H9 (cell line): ENCODE measurements around the gene COQ4. TPM values are rescaled to one million over a fixed set of nuclear protein-coding genes. Genes with fewer than 3 reads are reported as not detected.

ENCODE experiments used
- DNase-seq: peaks from one replicate; pipeline ENCODE4 v3.0.0-alpha.2; 2017
- H2AFZ ChIP-seq: one replicate; pipeline ENCODE4 v1.6.1; 2013; ENCODE audit warnings: mild to moderate bottlenecking, low read length, control low read depth, moderate library complexity
- H2AK5ac ChIP-seq: 2 replicates; pipeline ENCODE4 v1.6.1; 2013; ENCODE audit warnings: low read length, control low read depth, mixed read lengths; ENCODE audit not compliant: insufficient read length
- H2BK120ac ChIP-seq: one replicate; pipeline ENCODE4 v1.6.1; 2013; ENCODE audit warnings: low read depth, mild to moderate bottlenecking, low read length, control low read depth, inconsistent platforms; ENCODE audit not compliant: poor library complexity, severe bottlenecking
- H2BK12ac ChIP-seq: 2 replicates; pipeline ENCODE4 v1.6.1; 2013; ENCODE audit warnings: low read length, control low read depth, mixed read lengths, low read depth; ENCODE audit not compliant: insufficient read length
- H2BK15ac ChIP-seq: 2 replicates; pipeline ENCODE4 v1.6.1; 2013; ENCODE audit warnings: low read depth, low read length, control low read depth
- H2BK20ac ChIP-seq: one replicate; pipeline ENCODE4 v1.6.1; 2013; ENCODE audit warnings: low read depth, mild to moderate bottlenecking, low read length, control low read depth, inconsistent platforms; ENCODE audit not compliant: poor library complexity, severe bottlenecking
- H2BK5ac ChIP-seq: 2 replicates; pipeline ENCODE4 v1.6.1; 2013; ENCODE audit warnings: low read length, control low read depth, mixed read lengths; ENCODE audit not compliant: insufficient read length
- H3K14ac ChIP-seq: 2 replicates; pipeline ENCODE4 v1.6.1; 2013; ENCODE audit warnings: low read length, control low read depth; ENCODE audit not compliant: insufficient read depth
- H3K18ac ChIP-seq: 2 replicates; pipeline ENCODE4 v1.6.1; 2013; ENCODE audit warnings: low read depth, mild to moderate bottlenecking, mixed read lengths, low read length, control low read depth; ENCODE audit not compliant: insufficient read length
- H3K23ac ChIP-seq: 2 replicates; pipeline ENCODE4 v1.6.1; 2013; ENCODE audit warnings: low read length, control low read depth, mixed read lengths, low read depth; ENCODE audit not compliant: insufficient read length
- H3K23me2 ChIP-seq: 2 replicates; pipeline ENCODE4 v1.6.1; 2013; ENCODE audit warnings: low read depth, mild to moderate bottlenecking, mixed read lengths, low read length, control low read depth; ENCODE audit not compliant: insufficient read length, poor library complexity, severe bottlenecking
- H3K27ac ChIP-seq: 2 replicates; pipeline ENCODE4 v1.5.1; 2013; ENCODE audit warnings: low read length, control low read depth, mixed read lengths, low read depth; ENCODE audit not compliant: insufficient read length
- H3K27me3 ChIP-seq: 2 replicates; pipeline ENCODE4 v1.6.1; 2013; ENCODE audit warnings: low read length, control low read depth, inconsistent platforms; ENCODE audit not compliant: insufficient read depth
- H3K4ac ChIP-seq: 2 replicates; pipeline ENCODE4 v1.6.1; 2013; ENCODE audit warnings: low read depth, mild to moderate bottlenecking, control low read depth, inconsistent platforms, low read length, moderate library complexity
- H3K4me1 ChIP-seq: 2 replicates; pipeline ENCODE4 v1.6.1; 2013; ENCODE audit warnings: low read length, control low read depth, inconsistent platforms; ENCODE audit not compliant: insufficient read depth
- H3K4me2 ChIP-seq: 2 replicates; pipeline ENCODE4 v1.6.1; 2013; ENCODE audit warnings: low read length, control low read depth, mixed read lengths; ENCODE audit not compliant: insufficient read length, insufficient read depth
- H3K56ac ChIP-seq: 2 replicates; pipeline ENCODE4 v1.6.1; 2013; ENCODE audit warnings: low read depth, mild to moderate bottlenecking, mixed read lengths, low read length, control low read depth; ENCODE audit not compliant: insufficient read length
- H3K79me1 ChIP-seq: 2 replicates; pipeline ENCODE4 v1.6.1; 2013; ENCODE audit warnings: low read depth, mild to moderate bottlenecking, moderate library complexity, low read length, control low read depth, inconsistent platforms; ENCODE audit not compliant: insufficient read depth, poor library complexity, severe bottlenecking
- H3K79me2 ChIP-seq: 2 replicates; pipeline ENCODE4 v1.6.1; 2013; ENCODE audit warnings: low read length, control low read depth, inconsistent platforms; ENCODE audit not compliant: insufficient read depth
- H3K9ac ChIP-seq: 2 replicates; pipeline ENCODE4 v1.6.1; 2013; ENCODE audit warnings: low read length, control low read depth, mixed read lengths; ENCODE audit not compliant: insufficient read length; ENCODE audit errors: extremely low read depth
- H3K9me3 ChIP-seq: one replicate; pipeline ENCODE4 v1.6.1; 2013; ENCODE audit warnings: low read depth, low read length, inconsistent platforms; ENCODE audit not compliant: control insufficient read depth
- H3T11ph ChIP-seq: one replicate; pipeline ENCODE4 v1.6.1; 2013; ENCODE audit warnings: mild to moderate bottlenecking, low read length, control low read depth, inconsistent platforms
- H4K20me1 ChIP-seq: one replicate; pipeline ENCODE4 v1.6.1; 2013; ENCODE audit not compliant: control insufficient read depth, insufficient read length, insufficient read depth
- H4K5ac ChIP-seq: 2 replicates; pipeline ENCODE4 v1.6.1; 2013; ENCODE audit warnings: low read depth, mild to moderate bottlenecking, mixed read lengths, low read length, control low read depth; ENCODE audit not compliant: insufficient read length
- H4K8ac ChIP-seq: replicated peaks from 2 replicates; pipeline ENCODE4 v1.6.1; 2013; ENCODE audit warnings: low read length, control low read depth, mixed read lengths, low read depth; ENCODE audit not compliant: insufficient read length
- H4K91ac ChIP-seq: 2 replicates; pipeline ENCODE4 v1.6.1; 2013; ENCODE audit warnings: low read depth, mild to moderate bottlenecking, moderate library complexity, mixed read lengths, low read length, control low read depth; ENCODE audit not compliant: insufficient read length
- H3K27ac Mint-ChIP-seq, 3 experiments: 2 replicates in 2 of 3; 3 replicates in 1 of 3; pipeline ENCODE4 v1.8.0; 2020 to 2021; ENCODE audit warnings: mixed read lengths in 3 of 3, mild to moderate bottlenecking in 1 of 3, moderate library complexity in 1 of 3
- H3K27me3 Mint-ChIP-seq: 2 replicates; pipeline ENCODE4 v1.8.0; 2021; ENCODE audit warnings: low read depth, mild to moderate bottlenecking, moderate library complexity, mixed read lengths
- H3K36me3 Mint-ChIP-seq, 3 experiments: 2 replicates in 2 of 3; 3 replicates in 1 of 3; pipeline ENCODE4 v1.8.0; 2020 to 2021; ENCODE audit warnings: low read depth in 3 of 3, mixed read lengths in 3 of 3; ENCODE audit not compliant: insufficient read depth in 1 of 3
- H3K4me1 Mint-ChIP-seq, 2 experiments: 2 replicates each; pipeline ENCODE4 v1.8.0; 2020; ENCODE audit warnings: mixed read lengths in 2 of 2
- H3K4me3 Mint-ChIP-seq, 2 experiments: 2 replicates in 1 of 2; 3 replicates in 1 of 2; pipeline ENCODE4 v1.8.0; 2020 to 2021; ENCODE audit warnings: mild to moderate bottlenecking in 2 of 2, mixed read lengths in 2 of 2, moderate library complexity in 1 of 2
- H3K9me3 Mint-ChIP-seq, 2 experiments: 2 replicates in 1 of 2; 3 replicates in 1 of 2; pipeline ENCODE4 v1.8.0; 2020; ENCODE audit warnings: mild to moderate bottlenecking in 2 of 2, mixed read lengths in 2 of 2, moderate library complexity in 1 of 2
- WGBS: extraction: QIAGEN DNeasy Blood & Tissue Kit; methylation state at CpG from one replicate; pipeline ENCODE4 v1.1.7; 2013; ENCODE audit warnings: missing lambda C conversion rate, low lambda C conversion rate, mixed read lengths; ENCODE audit not compliant: insufficient read length; ENCODE audit errors: extremely low coverage; 5-methylcytosine and 5-hydroxymethylcytosine counted together
- total RNA-seq: library from RNA; stranded (reverse); gene quantifications from 2 replicates; pipeline ENCODE4 v1.2.1, GENCODE V29; 2021
- TF ChIP-seq, protein P1 (sequence below): fragments of 200-600 bp; sonication (generic); conservative IDR thresholded peaks from 3 replicates; pipeline ENCODE4 v1.8.0; 2021; ENCODE audit warnings: antibody characterized with exemption, mild to moderate bottlenecking

COQ4 gene
- total RNA-seq, 1 experiment from 2014 or later, result 38.4 TPM

DNA sequence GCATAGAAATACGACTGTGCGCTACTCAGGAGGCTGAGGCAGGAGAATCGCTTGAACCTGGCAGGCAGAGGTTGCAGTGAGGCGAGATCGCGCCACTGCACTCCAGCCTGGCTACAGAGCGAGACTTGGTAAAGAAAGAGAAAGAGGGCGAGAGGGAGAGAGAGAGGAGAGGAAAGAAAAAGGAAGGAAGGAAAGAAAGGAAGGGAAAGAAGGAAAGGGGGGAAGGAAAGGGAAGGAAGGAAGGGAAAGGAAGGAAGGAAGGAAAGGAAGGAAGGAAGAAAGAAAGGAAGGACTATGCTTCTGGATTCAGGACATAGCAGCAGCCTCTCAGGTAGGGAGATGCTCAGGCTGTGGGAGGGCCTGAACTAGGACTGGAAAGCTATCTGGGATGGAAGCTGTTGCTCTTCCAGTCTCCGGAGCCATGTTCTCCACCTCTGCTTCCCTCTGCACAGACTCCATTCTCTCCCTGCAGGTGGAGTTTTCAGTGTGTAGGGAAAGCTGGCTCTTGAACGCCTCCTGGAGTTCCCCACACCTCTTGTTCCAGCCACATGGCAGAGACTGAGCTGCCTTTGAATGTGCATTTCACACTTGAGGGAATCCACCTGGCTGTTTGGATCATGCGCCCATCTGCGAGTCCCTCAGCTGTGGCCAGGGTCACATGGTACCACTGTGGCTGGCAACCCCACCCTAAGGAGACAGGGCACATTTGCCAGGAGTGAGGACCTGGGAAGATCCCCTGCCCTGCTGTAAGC lies 37.4 kb upstream of the COQ4 start:
- Mint-ChIP-seq H3K27ac (peak overlapping the region in 1 of 3 experiments; percentile 82; a peak in 2 of 7 replicates), H3K4me3 (no peak overlapping the region), H3K4me1 (no peaks in the 10 kb centered on the region), H3K27me3 (no peaks in the 10 kb centered on the region; the same call in 1 of the 2 replicates), H3K9me3 (no peaks in the 10 kb centered on the region), H3K36me3 (peaks cover 6 to 20% (median 15%) of the 10 kb centered on the region in 3 experiments; a peak in 6 of 7 replicates)
- no peak overlapping the region for H4K91ac ChIP-seq
- H3K9ac ChIP-seq, result no peak overlapping the region
- TF ChIP-seq, protein P1, sequence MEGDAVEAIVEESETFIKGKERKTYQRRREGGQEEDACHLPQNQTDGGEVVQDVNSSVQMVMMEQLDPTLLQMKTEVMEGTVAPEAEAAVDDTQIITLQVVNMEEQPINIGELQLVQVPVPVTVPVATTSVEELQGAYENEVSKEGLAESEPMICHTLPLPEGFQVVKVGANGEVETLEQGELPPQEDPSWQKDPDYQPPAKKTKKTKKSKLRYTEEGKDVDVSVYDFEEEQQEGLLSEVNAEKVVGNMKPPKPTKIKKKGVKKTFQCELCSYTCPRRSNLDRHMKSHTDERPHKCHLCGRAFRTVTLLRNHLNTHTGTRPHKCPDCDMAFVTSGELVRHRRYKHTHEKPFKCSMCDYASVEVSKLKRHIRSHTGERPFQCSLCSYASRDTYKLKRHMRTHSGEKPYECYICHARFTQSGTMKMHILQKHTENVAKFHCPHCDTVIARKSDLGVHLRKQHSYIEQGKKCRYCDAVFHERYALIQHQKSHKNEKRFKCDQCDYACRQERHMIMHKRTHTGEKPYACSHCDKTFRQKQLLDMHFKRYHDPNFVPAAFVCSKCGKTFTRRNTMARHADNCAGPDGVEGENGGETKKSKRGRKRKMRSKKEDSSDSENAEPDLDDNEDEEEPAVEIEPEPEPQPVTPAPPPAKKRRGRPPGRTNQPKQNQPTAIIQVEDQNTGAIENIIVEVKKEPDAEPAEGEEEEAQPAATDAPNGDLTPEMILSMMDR, result no peak
- H2BK5ac ChIP-seq, result no peak overlapping the region
- H3K18ac ChIP-seq, result no peak overlapping the region
- H3K79me1 ChIP-seq, result no peaks in the 10 kb centered on the region
- H3K27me3 ChIP-seq, result no peaks in the 10 kb centered on the region
- no peak overlapping the region for H2AK5ac ChIP-seq
- H3T11ph ChIP-seq, result no peak overlapping the region
- no CpG with 5 or more reads among the region's 12 CpGs for WGBS
- no peak overlapping the region for H3K4me2 ChIP-seq
- H4K8ac ChIP-seq, result no peak overlapping the region
- no peaks in the 10 kb centered on the region for H4K20me1 ChIP-seq
- H2BK15ac ChIP-seq, result no peak overlapping the region
- H3K4me1 ChIP-seq, result no peaks in the 10 kb centered on the region
- no peak for DNase-seq
- H3K23ac ChIP-seq, result no peak overlapping the region
- no peaks in the 10 kb centered on the region for H3K9me3 ChIP-seq
- H2AFZ ChIP-seq, result no peak overlapping the region
- H3K56ac ChIP-seq, result no peak overlapping the region
- H2BK120ac ChIP-seq, result no peak overlapping the region
- no peak overlapping the region for H2BK12ac ChIP-seq
- 0 out of 2 replicates have a peak, but pooled peaks cover 1% of the 10 kb centered on the region for H3K79me2 ChIP-seq
- H2BK20ac ChIP-seq, result no peak overlapping the region
- no peak overlapping the region for H4K5ac ChIP-seq
- H3K14ac ChIP-seq, result no peak overlapping the region
- H3K23me2 ChIP-seq, result no peaks in the 10 kb centered on the region
- H3K27ac ChIP-seq, result no peak overlapping the region
- H3K4ac ChIP-seq, result no peak overlapping the region
